Stimulated activated CD8-positive, alpha-beta memory T cell treated with anti-CD3 and anti-CD28 coated beads, Interleukin-4, amount 100 ng/mL, for 1 hour (primary cell): ENCODE data around the gene RGS6.

Source experiments
- DNase-seq, 2 donors: peaks; one replicate each; pipeline ENCODE4 v3.0.0-alpha.2; 2020; ENCODE audit warnings: low read depth in 2 of 2, low spot score in 1 of 2

The RGS6 gene

GRCh38 chr14:72303930-72304329 is 371.7 kb downstream of the RGS6 start:
- DNase-seq: no peak

- DNase-seq: no peak
Measured at GRCh38 chr14:72305561-72305960, 373.3 kb downstream of the RGS6 start.

- DNase-seq: no peak
Measured at GRCh38 chr14:72308967-72309485, 376.8 kb downstream of the RGS6 start.

- no peak for DNase-seq
Measured at GRCh38 chr14:72311116-72311515, 378.9 kb downstream of the RGS6 start.

- DNase-seq: no peak
Measured at GRCh38 chr14:72311516-72311915, 379.3 kb downstream of the RGS6 start.

GRCh38 chr14:72314808-72315435 is 382.7 kb downstream of the RGS6 start:
- DNase-seq: no peak

GRCh38 chr14:72315714-72316113 is 383.5 kb downstream of the RGS6 start:
- no peak for DNase-seq

- DNase-seq: no peak
Measured at GRCh38 chr14:72318648-72319047, 386.4 kb downstream of the RGS6 start.

- DNase-seq: no peak
Measured at GRCh38 chr14:72332046-72332445, 399.8 kb downstream of the RGS6 start.

GRCh38 chr14:72332871-72333270 is 400.6 kb downstream of the RGS6 start:
- no peak for DNase-seq

GRCh38 chr14:72333357-72333756 is 401.1 kb downstream of the RGS6 start:
- no peak for DNase-seq

GRCh38 chr14:72336311-72336980 is 404.2 kb downstream of the RGS6 start:
- DNase-seq: no peak

- no peak for DNase-seq
Measured at GRCh38 chr14:72341237-72341636, 409.0 kb downstream of the RGS6 start.

- DNase-seq: no peak
Measured at GRCh38 chr14:72341686-72342085, 409.5 kb downstream of the RGS6 start.

- no peak for DNase-seq
Measured at GRCh38 chr14:72347118-72347517, 414.9 kb downstream of the RGS6 start.

- DNase-seq: no peak
Measured at GRCh38 chr14:72350215-72350614, 418.0 kb downstream of the RGS6 start.

- no peak for DNase-seq
Measured at GRCh38 chr14:72352012-72352411, 419.8 kb downstream of the RGS6 start.

- no peak for DNase-seq
Measured at GRCh38 chr14:72366619-72367018, 434.4 kb downstream of the RGS6 start.

GRCh38 chr14:72369106-72369505 is 436.9 kb downstream of the RGS6 start:
- DNase-seq: no peak

GRCh38 chr14:72377016-72377415 is 444.8 kb downstream of the RGS6 start:
- DNase-seq: no peak

- no peak for DNase-seq
Measured at GRCh38 chr14:72380456-72380855, 448.2 kb downstream of the RGS6 start.

- DNase-seq: no peak
Measured at GRCh38 chr14:72383865-72384264, 451.6 kb downstream of the RGS6 start.

- no peak for DNase-seq
Measured at GRCh38 chr14:72387726-72388125, 455.5 kb downstream of the RGS6 start.
